IMR-90 (cell line): ENCODE results near the gene CGA. TPM values are rescaled to one million over a fixed set of nuclear protein-coding genes. Genes with fewer than 3 reads are reported as not detected.

ENCODE experiments used
- ATAC-seq: fragments of 200-7000 bp; cut with Tn5 transposase; 2 replicates; pipeline ENCODE4 v1.9.1; 2020; ENCODE audit warnings: low read depth, mild to moderate bottlenecking, moderate library complexity
- BruUV-seq: library from RNA; stranded (reverse); fragments of 400-500 nt; replicated peaks from 2 replicates; lab custom pipeline; 2021; lab: Mats Ljungman, UMichigan
- CTCF ChIA-PET: fragments of 300-600 bp; formaldehyde crosslinking; extraction: SDS; loops from one replicate; lab custom pipeline; 2021; ENCODE audit warnings: antibody characterized with exemption; lab: Yijun Ruan, JAX
- POLR2A ChIA-PET: fragments of 300-600 bp; sonication (Branson Sonifier 250); formaldehyde crosslinking; loops from one replicate; lab custom pipeline; 2022; ENCODE audit warnings: antibody characterized with exemption; ENCODE audit not compliant: unreplicated experiment; lab: Charles Lee
- DNase-seq: peaks from one replicate; pipeline ENCODE4 v3.0.0; 2013
- H2AFZ ChIP-seq: replicated peaks from 2 replicates; pipeline ENCODE3; 2013; ENCODE audit warnings: low read length, mild to moderate bottlenecking; ENCODE audit not compliant: poor library complexity
- H2AK5ac ChIP-seq: 2 replicates; pipeline ENCODE4 v1.6.1; 2013; ENCODE audit warnings: low read depth, low read length, inconsistent platforms
- H2AK9ac ChIP-seq: replicated peaks from 2 replicates; pipeline ENCODE3; 2013; ENCODE audit warnings: mild to moderate bottlenecking, low read depth, low read length, moderate library complexity; ENCODE audit not compliant: poor library complexity
- H2BK120ac ChIP-seq: 2 replicates; pipeline ENCODE4 v1.6.1; 2013; ENCODE audit warnings: low read depth, low read length, inconsistent platforms
- H2BK15ac ChIP-seq: 3 replicates; pipeline ENCODE4 v1.6.1; 2013; ENCODE audit warnings: low read depth, low read length, inconsistent platforms
- H2BK20ac ChIP-seq: 2 replicates; pipeline ENCODE4 v1.6.1; 2013; ENCODE audit warnings: low read depth, mild to moderate bottlenecking, inconsistent platforms, low read length, moderate library complexity
- H2BK5ac ChIP-seq: 2 replicates; pipeline ENCODE4 v1.6.1; 2013; ENCODE audit warnings: mild to moderate bottlenecking, low read depth, low read length, inconsistent platforms; ENCODE audit not compliant: poor library complexity, severe bottlenecking
- H3K14ac ChIP-seq: replicated peaks from 2 replicates; pipeline ENCODE4 v1.6.1; 2013; ENCODE audit warnings: low read depth, low read length, inconsistent platforms
- H3K18ac ChIP-seq: 2 replicates; pipeline ENCODE4 v1.6.1; 2013; ENCODE audit warnings: low read depth, low read length, control low read depth
- H3K23ac ChIP-seq: 2 replicates; pipeline ENCODE4 v1.6.1; 2013; ENCODE audit warnings: low read depth, low read length, inconsistent platforms
- H3K27ac ChIP-seq: 2 replicates; pipeline ENCODE4 v1.5.1; 2013; ENCODE audit warnings: mild to moderate bottlenecking, control low read depth, low read length; ENCODE audit not compliant: insufficient read depth
- H3K27me3 ChIP-seq: 2 replicates; pipeline ENCODE4 v1.6.1; 2013; ENCODE audit warnings: low read length; ENCODE audit not compliant: control insufficient read depth, insufficient read depth
- H3K36me3 ChIP-seq: 2 replicates; pipeline ENCODE4 v1.6.1; 2013; ENCODE audit warnings: low read length, mixed read lengths; ENCODE audit not compliant: control insufficient read depth, insufficient read depth
- H3K4ac ChIP-seq: 2 replicates; pipeline ENCODE4 v1.6.1; 2013; ENCODE audit warnings: low read depth, low read length, inconsistent platforms
- H3K4me1 ChIP-seq: 2 replicates; pipeline ENCODE4 v1.6.1; 2013; ENCODE audit warnings: low read length, mixed read lengths; ENCODE audit not compliant: control insufficient read depth, insufficient read depth
- H3K4me2 ChIP-seq: 2 replicates; pipeline ENCODE4 v1.6.1; 2013; ENCODE audit warnings: low read depth, mild to moderate bottlenecking, control low read depth, low read length, moderate library complexity
- H3K4me3 ChIP-seq: 2 replicates; pipeline ENCODE4 v1.5.1; 2013; ENCODE audit warnings: low read depth, mild to moderate bottlenecking, control low read depth, low read length, moderate library complexity; ENCODE audit not compliant: insufficient read depth
- H3K56ac ChIP-seq: 2 replicates; pipeline ENCODE4 v1.6.1; 2013; ENCODE audit warnings: low read length, inconsistent platforms; ENCODE audit not compliant: insufficient read depth; ENCODE audit errors: extremely low read depth
- H3K79me1 ChIP-seq, 2 experiments: 2 replicates each; pipeline ENCODE4 v1.6.1; 2013; ENCODE audit warnings: low read length in 2 of 2, inconsistent platforms in 1 of 2, low read depth in 1 of 2
- H3K9ac ChIP-seq: 2 replicates; pipeline ENCODE4 v1.6.1; 2013; ENCODE audit warnings: low read depth, low read length, control low read depth
- H3K9me1 ChIP-seq: 2 replicates; pipeline ENCODE4 v1.6.1; 2013; ENCODE audit warnings: low read length, inconsistent platforms; ENCODE audit not compliant: insufficient read depth
- H3K9me3 ChIP-seq: 2 replicates; pipeline ENCODE4 v1.6.1; 2013; ENCODE audit warnings: low read length; ENCODE audit not compliant: control insufficient read depth, insufficient read depth
- H4K20me1 ChIP-seq: 2 replicates; pipeline ENCODE4 v1.6.1; 2013; ENCODE audit warnings: low read length, inconsistent platforms; ENCODE audit not compliant: insufficient read depth
- H4K5ac ChIP-seq: 2 replicates; pipeline ENCODE4 v1.6.1; 2013; ENCODE audit warnings: mild to moderate bottlenecking, low read depth, low read length, control low read depth
- H4K8ac ChIP-seq, 2 experiments: 2 replicates each; pipeline ENCODE4 v1.6.1; 2013; ENCODE audit warnings: low read depth in 2 of 2, low read length in 2 of 2, control low read depth in 1 of 2, inconsistent platforms in 1 of 2
- H4K91ac ChIP-seq: 2 replicates; pipeline ENCODE4 v1.6.1; 2013; ENCODE audit warnings: low read depth, low read length, inconsistent platforms; ENCODE audit not compliant: insufficient read depth
- BHLHE40 ChIP-seq: fragments of 150-350 bp; IDR thresholded peaks from 2 replicates; pipeline ENCODE4 v1.6.1; 2016; ENCODE audit warnings: mild to moderate bottlenecking, low read depth, low read length
- CTCF ChIP-seq: conservative IDR thresholded peaks from 2 replicates; pipeline ENCODE4 v1.5.1; 2012; ENCODE audit warnings: mild to moderate bottlenecking, low read depth, low read length, improper control_type of control experiment
- FOS ChIP-seq: fragments of 150-350 bp; IDR thresholded peaks from 2 replicates; pipeline ENCODE4 v1.6.1; 2016; ENCODE audit warnings: low read depth, low read length
- MAFK ChIP-seq: IDR thresholded peaks from 2 replicates; pipeline ENCODE4 v1.6.1; 2012; ENCODE audit warnings: low read depth, low read length, improper control_type of control experiment
- NFE2L2 ChIP-seq: fragments of 150-350 bp; IDR thresholded peaks from 2 replicates; pipeline ENCODE4 v1.6.1; 2016; ENCODE audit warnings: low read depth, mild to moderate bottlenecking, low read length
- RFX5 ChIP-seq: IDR thresholded peaks from 2 replicates; pipeline ENCODE4 v1.8.0; 2012; ENCODE audit warnings: low read depth, mild to moderate bottlenecking, low read length, moderate library complexity
- SMC3 ChIP-seq: fragments of 150-350 bp; IDR thresholded peaks from 2 replicates; pipeline ENCODE4 v1.6.1; 2016; ENCODE audit warnings: low read depth, mild to moderate bottlenecking, antibody characterized with exemption, low read length, moderate library complexity
- WGBS, 2 experiments: methylation state at CpG; one replicate each; pipeline versions ENCODE4 v1.1.5 to v1.1.7; 2013; ENCODE audit warnings: missing lambda C conversion rate in 2 of 2; ENCODE audit not compliant: insufficient read length in 1 of 2; ENCODE audit errors: extremely low coverage in 2 of 2; 5-methylcytosine and 5-hydroxymethylcytosine counted together
- dilution Hi-C: fragments of 300-500 bp; cut with HindIII; formaldehyde crosslinking; loops from one replicate; pipeline ENCODE4 v1.14.3; 2018; ENCODE audit warnings: low sequenced_read_pairs; ENCODE audit not compliant: unreplicated experiment
- in situ Hi-C: fragments of 300-500 bp; cut with MboI; formaldehyde crosslinking; loops from 3 replicates; pipeline ENCODE4 v1.14.3; 2019; ENCODE audit warnings: low sequenced_read_pairs, inconsistent platforms, mixed read lengths
- intact Hi-C: fragments of 100-400 bp; cut with micrococcal nuclease; formaldehyde crosslinking; loops from 2 replicates; pipeline ENCODE4 v1.10.0; 2022
- polyA plus RNA-seq, 3 experiments: library from polyadenylated mRNA; depleted of rRNA; stranded (reverse); fragments of >200 nt; gene quantifications; 2 replicates each; pipeline ENCODE4 v1.2.3, GENCODE V29; 2012; ENCODE audit warnings: low replicate concordance in 1 of 3
- total RNA-seq: library from RNA; depleted of rRNA; stranded (reverse); fragments of >200 nt; gene quantifications from 2 replicates; pipeline ENCODE4 v1.2.3, GENCODE V29; 2012

CGA gene
- total and polyA plus RNA-seq, 2 of the 4 experiments (the other 2 are of a cell fraction) = 0.15 TPM; not detected in 1

DNA sequence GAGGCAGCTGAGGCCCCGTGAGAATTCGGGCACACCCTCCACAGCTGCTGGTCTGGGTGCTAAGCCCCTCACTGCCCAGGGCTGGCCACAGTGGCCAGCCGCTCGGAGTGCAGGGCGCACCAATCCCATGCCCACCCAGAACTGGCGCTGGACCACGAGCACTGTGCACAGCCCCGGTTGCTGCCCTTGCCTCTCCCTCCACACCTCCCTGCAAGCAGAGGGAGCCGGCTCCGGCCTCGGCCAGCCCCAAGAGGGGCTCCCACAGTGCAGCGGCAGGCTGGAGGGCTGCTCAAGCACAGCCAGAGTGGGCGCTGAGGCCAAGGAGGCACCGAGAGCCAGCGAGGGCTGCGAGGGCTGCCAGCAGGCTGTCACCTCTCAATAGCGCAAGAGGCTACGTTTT is 35.0 kb downstream of the CGA start:
- H3K4me3 ChIP-seq = no peak overlapping the region
- dilution Hi-C loops = no loop called here
- no peak overlapping the region for H3K27ac ChIP-seq
- H2BK15ac ChIP-seq = no peak overlapping the region
- intact Hi-C loops = no loop called here
- TF ChIP-seq FOS = no peak
- TF ChIP-seq NFE2L2 = no peak
- TF ChIP-seq CTCF = no peak
- TF ChIP-seq RFX5 = no peak
- no peak for TF ChIP-seq SMC3
- TF ChIP-seq BHLHE40 = no peak
- no peak for TF ChIP-seq MAFK
- no peak overlapping the region for H2AK5ac ChIP-seq
- H3K9ac ChIP-seq = no peak overlapping the region
- no peak overlapping the region for H2AK9ac ChIP-seq
- no peak overlapping the region for H3K56ac ChIP-seq
- no peak overlapping the region for H4K91ac ChIP-seq
- 90% methylated on average over 6 of the region's 18 CpGs; no CpG with 5 or more reads in 1 of the 2 experiments for WGBS, 2 experiments
- H3K18ac ChIP-seq = no peak overlapping the region
- no peaks in the 10 kb centered on the region for H3K4me1 ChIP-seq
- no peaks in the 10 kb centered on the region for H3K27me3 ChIP-seq
- no peak overlapping the region for H3K4me2 ChIP-seq
- no peaks in the 10 kb centered on the region for H3K9me1 ChIP-seq
- CTCF ChIA-PET = interaction anchor here (0.5 kb wide), 1 partner anchor 1558 kb away, joined by 3 read pairs; no protein-coding TSS in a partner anchor
- H3K4ac ChIP-seq = no peak overlapping the region
- H3K14ac ChIP-seq = no peak overlapping the region
- BruUV-seq = no TSS peak
- POLR2A ChIA-PET = no interaction called here
- H3K36me3 ChIP-seq = no peaks in the 10 kb centered on the region
- H2AFZ ChIP-seq = no peak overlapping the region
- H3K79me1 ChIP-seq = no peaks in the 10 kb centered on the region
- H2BK5ac ChIP-seq = no peak overlapping the region
- H3K9me3 ChIP-seq = no peaks in the 10 kb centered on the region
- no peak overlapping the region for H4K5ac ChIP-seq
- DNase-seq = no peak
- no peaks in the 10 kb centered on the region for H4K20me1 ChIP-seq
- H2BK120ac ChIP-seq = no peak overlapping the region
- no peak for ATAC-seq
- H4K8ac ChIP-seq = no peak overlapping the region
- in situ Hi-C loops = loop anchor here (10.0 kb wide), 1 partner anchor 325 kb away; no protein-coding TSS in a partner anchor
- H2BK20ac ChIP-seq = no peak overlapping the region
- no peak overlapping the region for H3K23ac ChIP-seq
